ENCODE results near the gene ODAD3.

- TF ChIP-seq EZH2 (IDR thresholded peaks at IDR 0.05; ENCODE audit: insufficient read depth, poor library complexity, severe bottlenecking) = no peak
- TF ChIP-seq EZH2phosphoT487 (IDR thresholded peaks at IDR 0.05; ENCODE audit: insufficient read depth, low read depth) = no peak
Measured at GRCh38 chr19:11384778-11385129, 50.2 kb downstream of the ODAD3 start.
